HepG2 (cell line): ENCODE measurements around the gene C2orf49. TPM values are rescaled to one million over a fixed set of nuclear protein-coding genes. Genes with fewer than 3 reads are reported as not detected.
A peak's percentile ranks its signal among the peaks of the same experiment; 100 is the strongest.

Experiments
- ATAC-seq: fragments of 200-7000 bp; cut with Tn5 transposase; 3 replicates; pipeline ENCODE4 v1.9.1; 2020; ENCODE audit warnings: mild to moderate bottlenecking, moderate library complexity
- BruUV-seq: library from RNA; stranded (reverse); fragments of 400-500 nt; replicated peaks from 2 replicates; lab custom pipeline; 2021; lab: Mats Ljungman, UMichigan
- CTCF ChIA-PET: fragments of 300-600 bp; formaldehyde crosslinking; extraction: SDS; loops from one replicate; lab custom pipeline; 2021; ENCODE audit warnings: low total read pairs, inconsistent platforms, low intra/inter-chr PET ratio; lab: Yijun Ruan, JAX
- POLR2A ChIA-PET: fragments of 350-600 bp; sonication (Branson Sonifier 250); formaldehyde crosslinking; loops from one replicate; lab custom pipeline; 2020; ENCODE audit warnings: antibody characterized with exemption, inconsistent platforms; lab: Yijun Ruan, JAX
- DNase-seq: peaks from one replicate; pipeline ENCODE4 v3.0.0-alpha.2; 2015; ENCODE audit warnings: low spot score
- FAIRE-seq: peaks from 3 replicates; lab custom pipeline; 2011; peaks lifted over from hg19 to GRCh38; lab: Jason Lieb, UNC
- H2AFZ ChIP-seq: one replicate; pipeline ENCODE4 v1.6.1; 2011; ENCODE audit warnings: low read length, inconsistent platforms
- H3K27ac ChIP-seq: fragments of 300-600 bp; 3 replicates; pipeline ENCODE4 v1.8.0; 2011; ENCODE audit warnings: mixed run types, mild to moderate bottlenecking, mixed read lengths, low read length, inconsistent platforms; ENCODE audit not compliant: insufficient read depth; ENCODE audit errors: extremely low read length
- H3K27me3 ChIP-seq, 2 experiments: fragments of 200-600 bp in 1 of 2; 2 replicates in 1 of 2; 3 replicates in 1 of 2; pipeline versions ENCODE4 v1.6.0 to v1.8.0; 2011; ENCODE audit warnings: low read length in 2 of 2, mild to moderate bottlenecking in 2 of 2, moderate library complexity in 2 of 2, inconsistent platforms in 1 of 2; ENCODE audit not compliant: insufficient read depth in 2 of 2, control insufficient read depth in 1 of 2
- H3K36me3 ChIP-seq, 2 experiments: fragments of 200-600 bp in 1 of 2; replicated peaks in 1 of 2; 2 replicates in 1 of 2; 3 replicates in 1 of 2; pipeline versions ENCODE4 v1.5.1 to v1.8.0; 2011; ENCODE audit warnings: low read length in 2 of 2, inconsistent platforms in 1 of 2; ENCODE audit not compliant: insufficient read depth in 2 of 2, control insufficient read depth in 1 of 2
- H3K4me1 ChIP-seq: 2 replicates; pipeline ENCODE4 v1.5.1; 2012; ENCODE audit warnings: low read length, inconsistent platforms; ENCODE audit not compliant: insufficient read depth
- H3K4me2 ChIP-seq: 2 replicates; pipeline ENCODE4 v1.6.0; 2011; ENCODE audit warnings: low read depth, low read length, inconsistent platforms
- H3K4me3 ChIP-seq, 3 experiments: fragments of 200-600 bp in 1 of 3; sonication (generic), shearing (Covaris generic) in 1 of 3; replicated peaks in 1 of 3; 2 replicates each; pipeline ENCODE4 v1.5.1; 2011 to 2016; ENCODE audit warnings: low read length in 3 of 3, inconsistent platforms in 2 of 3, low read depth in 2 of 3, mild to moderate bottlenecking in 2 of 3, control low read depth in 1 of 3, mixed read lengths in 1 of 3; ENCODE audit not compliant: insufficient read depth in 1 of 3
- H3K79me2 ChIP-seq: one replicate; pipeline ENCODE4 v1.6.1; 2011; ENCODE audit warnings: low read length, inconsistent platforms; ENCODE audit not compliant: insufficient read depth
- H3K9ac ChIP-seq: 2 replicates; pipeline ENCODE4 v1.6.0; 2011; ENCODE audit warnings: mild to moderate bottlenecking, low read depth, low read length, inconsistent platforms; ENCODE audit not compliant: insufficient read depth
- H3K9me3 ChIP-seq: 2 replicates; pipeline ENCODE4 v1.5.1; 2012; ENCODE audit warnings: mild to moderate bottlenecking, low read length
- H4K20me1 ChIP-seq: 2 replicates; pipeline ENCODE4 v1.6.0; 2011; ENCODE audit warnings: inconsistent platforms, mild to moderate bottlenecking, low read length, moderate library complexity; ENCODE audit not compliant: insufficient read depth
- CEBPG ChIP-seq: IDR thresholded peaks from 2 replicates; pipeline ENCODE4 v1.6.1; 2016
- CREB3 ChIP-seq: sonication (generic); formaldehyde crosslinking; IDR thresholded peaks from 2 replicates; pipeline ENCODE4 v1.5.0; 2020; ENCODE audit warnings: missing genetic modification reagents
- DMTF1 ChIP-seq: sonication (generic); formaldehyde crosslinking; IDR thresholded peaks from 2 replicates; pipeline ENCODE4 v1.4.0; 2020; ENCODE audit warnings: mild to moderate bottlenecking, missing genetic modification reagents
- GABPA ChIP-seq, 2 experiments: IDR thresholded peaks; 2 replicates each; pipeline ENCODE4 v1.6.1; 2011 to 2016; ENCODE audit warnings: low read depth in 2 of 2, low read length in 1 of 2, missing biosample characterization in 1 of 2, missing genetic modification characterization in 1 of 2
- GPBP1L1 ChIP-seq: sonication (generic); formaldehyde crosslinking; IDR thresholded peaks from 2 replicates; pipeline ENCODE4 v1.5.0; 2020; ENCODE audit warnings: mild to moderate bottlenecking, missing genetic modification reagents
- HNF1B ChIP-seq: sonication (generic); formaldehyde crosslinking; IDR thresholded peaks from 2 replicates; pipeline ENCODE4 v1.5.1; 2020; ENCODE audit warnings: mild to moderate bottlenecking, moderate library complexity, missing genetic modification reagents
- PAXIP1 ChIP-seq: sonication (generic); formaldehyde crosslinking; conservative IDR thresholded peaks from 2 replicates; pipeline ENCODE4 v1.4.0; 2020; ENCODE audit warnings: mild to moderate bottlenecking, missing genetic modification reagents, moderate library complexity
- REPIN1 ChIP-seq: sonication (generic); formaldehyde crosslinking; IDR thresholded peaks from 2 replicates; pipeline ENCODE4 v1.8.0; 2022; ENCODE audit warnings: missing genetic modification reagents, low read depth, mild to moderate bottlenecking, borderline replicate concordance
- RXRB ChIP-seq: IDR thresholded peaks from 2 replicates; pipeline ENCODE4 v1.6.1; 2016; ENCODE audit warnings: borderline replicate concordance, missing genetic modification reagents, missing compliant biosample characterization
- THAP8 ChIP-seq: sonication (generic); formaldehyde crosslinking; IDR thresholded peaks from 2 replicates; pipeline ENCODE4 v1.5.1; 2020; ENCODE audit warnings: missing genetic modification reagents, mild to moderate bottlenecking, borderline replicate concordance
- TMF1 ChIP-seq: sonication (generic); formaldehyde crosslinking; IDR thresholded peaks from 2 replicates; pipeline ENCODE4 v1.8.1; 2022; ENCODE audit warnings: low read depth, missing genetic modification reagents
- ZNF282 ChIP-seq: fragments of 450-650 bp; IDR thresholded peaks from 2 replicates; pipeline ENCODE4 v1.6.1; 2018; ENCODE audit not compliant: partially characterized antibody
- ZNF451 ChIP-seq: sonication (generic); formaldehyde crosslinking; IDR thresholded peaks from 2 replicates; pipeline ENCODE4 v1.5.0; 2020; ENCODE audit warnings: mild to moderate bottlenecking, missing genetic modification reagents
- WGBS: methylation state at CpG from one replicate; pipeline ENCODE4 v1.1.6; 2017; ENCODE audit warnings: low lambda C conversion rate; 5-methylcytosine and 5-hydroxymethylcytosine counted together
- in situ Hi-C: cut with HindIII; loops from 2 replicates; pipeline ENCODE4 v1.10.0; 2017; ENCODE audit warnings: low pct_unique_long_range_greater_than_20kb; ENCODE audit not compliant: extremely low pct_ligation_motif_present
- intact Hi-C: fragments of 100-400 bp; cut with micrococcal nuclease; formaldehyde crosslinking; loops from one replicate; pipeline ENCODE4 v1.10.0; 2022; ENCODE audit not compliant: unreplicated experiment
- polyA plus RNA-seq, 8 experiments: library from polyadenylated mRNA; depleted of rRNA in 3 of 8; stranded (reverse) in 7 of 8; unstranded in 1 of 8; fragments of >200 nt; fragmentation: Illumina TruSeq in 4 of 8; extraction: Trizol in 4 of 8; gene quantifications; 2 replicates each; pipeline versions ENCODE4 v1.2.1 to v1.2.3, GENCODE V29; 2011 to 2016; ENCODE audit warnings: low read depth in 4 of 8, missing spikeins in 1 of 8, mixed read lengths in 1 of 8; ENCODE audit not compliant: insufficient read depth in 1 of 8
- total RNA-seq, 5 experiments: library from RNA; depleted of rRNA; stranded (reverse); fragments of >200 nt; fragmentation: Illumina TruSeq; extraction: Trizol; gene quantifications; 2 replicates each; pipeline ENCODE4 v1.2.3, GENCODE V29; 2016; ENCODE audit warnings: low read depth in 1 of 5

C2orf49 gene
- total and polyA plus RNA-seq, 2 of the 13 experiments (the other 11 are each of a cell fraction or from before 2014, with no cell fraction given): 24.7 to 28.8 TPM

GRCh38 chr2:105339414-105339813, 2.1 kb downstream of the C2orf49 start:
- in situ Hi-C loops: loop anchor here (25.0 kb wide), 1 partner anchor 848 kb away; the partner anchor contains the start of gene UXS1
- Histone ChIP-seq H3K27ac (peak overlapping the region; percentile 100), H4K20me1 (peaks cover 8% of the 10 kb centered on the region; the same call in 1 of the 2 replicates), H3K9me3 (no peaks in the 10 kb centered on the region), H2AFZ (no peak overlapping the region), H3K4me2 (peak overlapping the region; percentile 89), H3K4me1 (peaks cover 38% of the 10 kb centered on the region), H3K79me2 (peaks cover 54% of the 10 kb centered on the region), H3K27me3 (peaks cover 0 to 7% of the 10 kb centered on the region in 2 experiments; a peak in 2 of 5 replicates), H3K9ac (peak overlapping the region; percentile 100), H3K36me3 (peaks cover 18 to 40% of the 10 kb centered on the region in 2 experiments), H3K4me3 (peak overlapping the region; percentile 85 to 100 (median 99); a peak in 5 of 6 replicates)
- ChIA-PET POLR2A (interaction anchor here (6.5 kb wide), 1 partner anchor 10 kb away, joined by 43 read pairs; the partner anchor contains the start of gene TGFBRAP1), CTCF (no interaction called here)
- DNase-seq (no peak), FAIRE-seq (no peak), ATAC-seq (no peak)
- WGBS: 43% methylated on average over 4 of the region's 4 CpGs
- no TSS peak for BruUV-seq
- intact Hi-C loops: no loop called here
- TF ChIP-seq CREB3 (CRISPR knock-in tag) (no peak), GABPA (IDR thresholded peaks at IDR 0.05; ENCODE audit: low read depth, low read length) (no peak), GABPA (CRISPR knock-in tag; IDR thresholded peaks at IDR 0.05; ENCODE audit: low read depth) (no peak), RXRB (CRISPR knock-in tag) (0 out of 2 replicates have a peak, but pooled peaks have one; percentile 2), TMF1 (CRISPR knock-in tag) (no peak), REPIN1 (no peak), THAP8 (CRISPR knock-in tag) (no peak), DMTF1 (CRISPR knock-in tag) (no peak), CEBPG (peak; percentile 49; the same call in 1 of the 2 replicates), PAXIP1 (CRISPR knock-in tag) (no peak), ZNF451 (CRISPR knock-in tag) (no peak), ZNF282 (no peak), GPBP1L1 (CRISPR knock-in tag) (no peak), HNF1B (CRISPR knock-in tag) (no peak)
